ENCODE data around the gene ANKHD1.

Gene ANKHD1

DNA sequence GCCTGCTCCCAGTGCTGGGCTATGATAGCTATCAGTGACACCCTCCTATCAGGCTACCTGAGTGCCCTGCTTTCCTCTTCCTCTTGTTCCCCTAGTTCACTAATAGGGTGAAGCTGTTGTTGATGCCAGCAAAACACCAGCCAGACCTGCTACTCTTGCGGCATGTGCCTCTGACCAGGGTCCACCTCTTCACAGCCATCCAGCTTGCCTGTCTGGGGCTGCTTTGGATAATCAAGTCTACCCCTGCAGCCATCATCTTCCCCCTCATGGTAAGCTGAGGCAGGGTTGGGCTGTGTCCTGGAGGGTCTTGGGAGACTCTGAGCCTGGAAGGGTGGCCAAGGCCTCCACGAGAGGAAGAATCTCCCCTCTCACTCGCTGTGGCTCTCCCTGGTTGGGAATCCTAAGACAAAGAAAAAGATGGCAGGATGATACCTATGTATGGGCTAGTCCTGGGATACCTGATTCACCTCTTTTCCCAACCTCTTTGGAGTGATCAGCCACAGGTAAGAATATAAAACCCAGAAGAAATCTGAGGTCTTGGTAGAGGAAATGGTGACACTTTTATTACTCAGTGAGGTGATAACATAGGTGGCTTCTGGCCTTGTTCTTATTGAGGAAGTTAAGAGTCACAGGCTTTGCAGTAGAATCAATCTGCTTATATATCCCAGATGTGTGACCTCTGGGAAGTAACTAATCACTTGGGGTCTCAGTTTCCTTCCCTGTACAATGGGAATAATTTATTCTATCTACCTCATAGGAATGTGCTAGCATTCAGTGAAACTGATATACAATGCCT is 30.1 kb upstream of the ANKHD1 start:
- no peak for DNase-seq (ENCODE audit: low read depth)

DNA sequence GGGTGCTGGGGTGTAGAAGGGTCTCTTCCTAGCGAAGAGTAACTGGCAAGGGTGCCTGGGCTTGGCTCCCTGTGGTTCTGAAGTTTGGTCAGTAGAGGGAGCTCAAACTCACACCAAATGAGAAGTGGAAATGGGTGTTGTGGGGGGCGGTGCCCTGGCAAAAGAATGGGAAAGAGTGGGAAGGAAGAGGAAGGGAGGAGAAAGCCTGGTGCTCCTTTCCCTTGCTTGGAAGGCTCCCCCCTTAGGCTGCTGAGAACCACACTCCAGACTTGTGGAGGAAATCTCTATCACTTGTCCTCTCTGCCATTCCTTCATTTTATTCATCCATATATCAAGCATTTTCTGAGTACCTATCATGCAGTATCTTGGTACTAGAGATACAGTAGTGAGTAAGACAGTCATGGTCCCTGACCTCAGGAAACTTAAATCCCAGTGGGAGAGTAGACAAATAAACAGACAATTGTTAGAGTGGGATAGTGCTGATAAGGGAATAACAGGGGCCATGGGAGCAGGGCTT is 28.6 kb upstream of the ANKHD1 start:
- peak; percentile 69 for DNase-seq (ENCODE audit: low read depth)

GRCh38 chr5:140381351-140381750 is 20.3 kb upstream of the ANKHD1 start:
- DNase-seq (ENCODE audit: low read depth): no peak

- DNase-seq (ENCODE audit: low read depth): no peak
Observed at GRCh38 chr5:140381972-140382371, 19.7 kb upstream of the ANKHD1 start.

DNA sequence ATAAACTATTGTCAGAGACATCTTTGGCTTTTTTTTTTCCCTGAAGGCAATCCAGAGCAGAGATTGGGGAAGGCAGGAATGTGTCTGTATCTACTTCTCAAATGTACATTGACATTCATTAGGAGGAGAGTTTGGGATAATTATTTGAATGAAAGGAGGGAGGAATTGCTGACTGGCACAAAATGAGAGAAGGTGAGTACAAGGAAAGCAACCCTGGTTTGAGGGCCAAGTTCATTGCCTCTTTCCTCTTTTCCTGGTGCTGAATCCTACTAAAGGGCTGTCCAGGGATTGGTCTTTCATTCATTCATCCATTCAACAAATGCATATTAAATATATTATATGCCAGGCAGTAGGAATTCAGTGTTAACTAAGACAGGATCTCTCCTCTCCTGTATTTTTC is 18.8 kb upstream of the ANKHD1 start:
- no peak for DNase-seq (ENCODE audit: low read depth)

GRCh38 chr5:140383300-140383699 is 18.3 kb upstream of the ANKHD1 start:
- DNase-seq (ENCODE audit: low read depth): no peak

GRCh38 chr5:140388052-140388451 is 13.6 kb upstream of the ANKHD1 start:
- DNase-seq (ENCODE audit: low read depth): no peak

DNA sequence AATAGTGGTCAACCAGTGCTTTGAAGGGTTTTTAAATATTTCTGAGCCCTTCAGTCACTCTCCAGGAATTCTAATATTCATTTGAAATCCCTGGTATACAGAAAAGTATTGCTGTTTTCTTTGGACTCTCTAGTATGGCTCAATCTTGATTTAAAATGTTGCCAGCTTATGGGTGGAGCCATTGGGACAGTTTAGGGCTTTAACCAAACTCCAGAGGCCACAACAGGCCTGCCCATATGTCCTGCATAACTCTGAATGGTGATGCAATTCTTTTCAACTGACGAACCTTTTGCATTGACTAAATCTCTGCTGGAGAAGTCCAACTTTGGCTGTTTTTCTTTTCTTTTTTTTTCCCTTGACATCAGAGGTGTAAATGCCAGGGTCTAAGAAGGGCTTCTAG is 10.3 kb upstream of the ANKHD1 start:
- peak; percentile 87 for DNase-seq (ENCODE audit: low read depth)

DNA sequence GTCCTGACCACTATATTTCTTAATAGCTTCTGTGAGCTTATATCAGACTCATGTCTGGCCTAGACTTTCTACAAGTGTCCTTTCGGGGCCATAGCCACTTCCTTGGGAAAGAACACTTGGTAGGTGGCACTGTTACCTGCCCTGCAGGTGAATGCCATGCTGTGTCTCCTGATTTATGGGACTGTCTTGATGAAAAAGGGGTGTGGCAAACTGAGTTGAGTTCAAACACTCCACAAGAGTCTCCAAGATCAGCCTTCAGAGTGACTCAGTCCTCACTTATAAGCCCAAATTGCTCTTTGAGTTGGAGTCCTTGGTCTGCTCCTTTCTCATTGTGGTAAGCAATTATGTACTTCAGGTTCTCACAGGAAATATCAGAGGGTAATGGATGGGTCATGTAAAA is 9.9 kb upstream of the ANKHD1 start:
- DNase-seq (ENCODE audit: low read depth): no peak

GRCh38 chr5:140393738-140394137 is 7.9 kb upstream of the ANKHD1 start:
- DNase-seq (ENCODE audit: low read depth): no peak

GRCh38 chr5:140398379-140398811 is 3.2 kb upstream of the ANKHD1 start:
- peak; percentile 45 for DNase-seq (ENCODE audit: low read depth)

- DNase-seq (ENCODE audit: low read depth): no peak
Observed at GRCh38 chr5:140399979-140400729, 1.5 kb upstream of the ANKHD1 start.

DNA sequence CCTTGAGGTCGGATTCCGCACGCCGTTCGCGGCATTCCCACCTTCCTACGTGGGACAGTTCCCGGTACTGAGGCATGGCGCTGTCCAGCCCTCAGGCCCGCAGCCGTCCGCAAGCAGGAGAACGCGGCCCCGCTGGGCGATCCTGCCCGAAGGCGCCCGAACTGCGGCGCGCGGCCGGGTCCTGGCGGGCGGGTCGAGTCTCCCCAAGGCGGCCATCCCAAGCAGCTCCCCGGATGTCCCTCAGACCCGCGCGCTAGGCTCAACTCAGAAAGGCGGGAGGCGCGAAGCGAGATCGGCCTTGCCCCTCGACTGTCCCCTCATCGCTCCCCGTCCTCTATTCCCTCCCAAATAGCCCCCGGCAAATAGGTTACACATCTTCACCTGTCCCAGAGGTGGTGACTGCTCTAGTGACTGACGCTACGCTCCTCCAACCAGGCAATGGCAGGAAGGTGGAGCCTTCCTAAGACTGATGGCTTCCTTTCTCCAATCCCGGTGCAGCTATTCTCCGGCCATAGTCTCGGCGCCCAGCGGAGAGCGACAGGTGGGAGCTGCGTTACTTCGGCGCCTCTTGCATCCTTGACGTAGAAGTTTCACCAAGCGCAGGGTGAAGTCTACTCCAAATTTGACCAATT is 787 bp upstream of the ANKHD1 start:
- peak; percentile 96 for DNase-seq (ENCODE audit: low read depth)

- peak; percentile 14 for DNase-seq (ENCODE audit: low read depth)
Observed at GRCh38 chr5:140402258-140403074, 833 bp downstream of the ANKHD1 start.

DNA sequence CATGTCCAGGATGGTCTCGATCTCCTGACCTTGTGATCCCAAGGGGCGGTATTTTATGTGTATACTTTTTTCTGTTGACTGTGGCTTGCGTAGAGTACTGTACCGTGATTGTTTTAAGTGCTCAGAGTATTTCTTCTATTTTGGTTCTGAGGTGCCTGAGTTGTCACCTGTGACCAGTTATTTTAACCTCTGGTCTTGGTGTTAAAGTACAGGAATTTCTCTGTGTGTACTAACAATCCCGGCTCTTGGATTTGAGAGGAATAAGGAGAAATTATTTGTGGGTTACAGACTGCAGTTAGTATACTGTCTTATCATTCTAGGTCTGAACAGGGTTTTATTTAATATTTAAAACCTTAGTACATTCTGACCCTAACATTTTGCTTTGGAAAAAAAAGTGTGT is 2.0 kb downstream of the ANKHD1 start:
- DNase-seq (ENCODE audit: low read depth): no peak

- DNase-seq (ENCODE audit: low read depth): no peak
Observed at GRCh38 chr5:140408750-140409241, 7.2 kb downstream of the ANKHD1 start.

DNA sequence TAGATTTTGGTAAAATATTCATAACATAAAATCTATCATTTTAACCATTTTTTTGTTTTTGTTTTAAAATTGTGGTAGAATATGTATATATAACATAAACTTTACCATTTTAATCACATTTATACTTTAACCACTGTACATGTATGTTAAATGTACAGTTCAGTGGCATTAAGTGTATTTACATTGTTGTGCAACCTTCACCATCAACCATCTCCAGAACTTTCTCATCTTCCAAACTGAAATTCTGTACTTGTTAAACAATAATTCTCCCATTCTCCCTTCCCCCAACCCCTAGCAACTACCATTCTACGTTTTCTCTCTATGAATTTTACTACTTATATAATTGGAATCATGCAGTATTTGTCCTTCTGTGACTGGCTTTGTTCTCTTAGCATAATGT is 11.6 kb downstream of the ANKHD1 start:
- DNase-seq (ENCODE audit: low read depth): no peak

GRCh38 chr5:140417235-140417634 is 15.6 kb downstream of the ANKHD1 start:
- DNase-seq (ENCODE audit: low read depth): no peak

GRCh38 chr5:140418862-140419520 is 17.4 kb downstream of the ANKHD1 start:
- no peak for DNase-seq (ENCODE audit: low read depth)

DNA sequence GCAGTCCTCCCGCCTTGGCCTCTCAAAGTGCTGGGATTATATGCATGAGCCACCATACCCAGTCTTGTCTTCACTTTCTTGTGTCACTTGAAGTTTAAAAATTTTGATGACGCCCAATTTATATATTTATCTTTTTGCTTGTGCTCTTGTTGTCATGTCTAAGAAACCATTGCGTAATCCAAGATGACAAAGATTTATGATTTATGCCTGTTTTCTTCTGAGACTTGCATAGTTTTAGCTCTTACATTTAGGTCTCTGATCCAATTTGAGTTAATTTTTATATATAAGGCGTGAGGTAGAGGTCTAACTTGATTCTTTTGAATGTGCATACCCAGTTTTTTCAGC is 18.6 kb downstream of the ANKHD1 start:
- no peak for DNase-seq (ENCODE audit: low read depth)

GRCh38 chr5:140420665-140421361 is 19.2 kb downstream of the ANKHD1 start:
- no peak for DNase-seq (ENCODE audit: low read depth)
